AG04450 (cell line): ENCODE measurements around the gene ADORA1. TPM values are rescaled to one million over a fixed set of nuclear protein-coding genes. Genes with fewer than 3 reads are reported as not detected.

Experiments used
- CTCF ChIA-PET: fragments of 300-600, 350-600 bp; formaldehyde crosslinking; extraction: SDS; loops from one replicate; lab custom pipeline; 2022; ENCODE audit warnings: antibody characterized with exemption, inconsistent platforms; lab: Charles Lee
- POLR2A ChIA-PET: fragments of 350-600 bp; formaldehyde crosslinking; extraction: SDS; loops from one replicate; lab custom pipeline; 2021; ENCODE audit warnings: antibody characterized with exemption, inconsistent platforms; lab: Yijun Ruan, JAX
- DNase-seq: peaks from one replicate; pipeline ENCODE4 v3.0.0-alpha.2; 2011; ENCODE audit warnings: low read depth, low spot score
- H3K27ac ChIP-seq: one replicate; pipeline ENCODE4 v1.5.1; 2012; ENCODE audit warnings: low read depth, low read length, control low read depth
- H3K27me3 ChIP-seq: one replicate; pipeline ENCODE4 v1.6.0; 2012; ENCODE audit warnings: low read length; ENCODE audit not compliant: control insufficient read depth, insufficient read depth
- H3K4me3 ChIP-seq: 2 replicates; pipeline ENCODE4 v1.5.1; 2011; ENCODE audit warnings: mild to moderate bottlenecking, low read depth, low read length, control low read depth
- H3K9me3 ChIP-seq: 2 replicates; pipeline ENCODE4 v1.5.1; 2012; ENCODE audit warnings: low read length; ENCODE audit not compliant: control insufficient read depth, insufficient read depth
- polyA plus RNA-seq: library from polyadenylated mRNA; depleted of rRNA; stranded (reverse); fragments of >200 nt; gene quantifications from 2 replicates; pipeline ENCODE4 v1.2.3, GENCODE V29; 2011
- TF ChIP-seq, protein P1 (sequence below): IDR thresholded peaks from 2 replicates; pipeline ENCODE4 v1.5.1; 2011; ENCODE audit warnings: low read depth, low read length, control low read depth, inconsistent platforms

ADORA1 gene
- polyA plus RNA-seq, 1 experiment: 1.7 TPM

- Histone ChIP-seq H3K27me3 (peaks cover 44% of the 10 kb centered on the region), H3K27ac (no peak overlapping the region), H3K9me3 (no peaks in the 10 kb centered on the region; the same call in 1 of the 2 replicates), H3K4me3 (no peak overlapping the region)
- TF ChIP-seq, protein P1, sequence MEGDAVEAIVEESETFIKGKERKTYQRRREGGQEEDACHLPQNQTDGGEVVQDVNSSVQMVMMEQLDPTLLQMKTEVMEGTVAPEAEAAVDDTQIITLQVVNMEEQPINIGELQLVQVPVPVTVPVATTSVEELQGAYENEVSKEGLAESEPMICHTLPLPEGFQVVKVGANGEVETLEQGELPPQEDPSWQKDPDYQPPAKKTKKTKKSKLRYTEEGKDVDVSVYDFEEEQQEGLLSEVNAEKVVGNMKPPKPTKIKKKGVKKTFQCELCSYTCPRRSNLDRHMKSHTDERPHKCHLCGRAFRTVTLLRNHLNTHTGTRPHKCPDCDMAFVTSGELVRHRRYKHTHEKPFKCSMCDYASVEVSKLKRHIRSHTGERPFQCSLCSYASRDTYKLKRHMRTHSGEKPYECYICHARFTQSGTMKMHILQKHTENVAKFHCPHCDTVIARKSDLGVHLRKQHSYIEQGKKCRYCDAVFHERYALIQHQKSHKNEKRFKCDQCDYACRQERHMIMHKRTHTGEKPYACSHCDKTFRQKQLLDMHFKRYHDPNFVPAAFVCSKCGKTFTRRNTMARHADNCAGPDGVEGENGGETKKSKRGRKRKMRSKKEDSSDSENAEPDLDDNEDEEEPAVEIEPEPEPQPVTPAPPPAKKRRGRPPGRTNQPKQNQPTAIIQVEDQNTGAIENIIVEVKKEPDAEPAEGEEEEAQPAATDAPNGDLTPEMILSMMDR: no peak
- POLR2A ChIA-PET: no interaction called here
- DNase-seq: no peak
- CTCF ChIA-PET: interaction anchor here (1.3 to 3.7 kb wide), 3 partner anchors 14 to 155 kb away, joined by 4 to 23 read pairs (median 6); no protein-coding TSS in a partner anchor
Measured at GRCh38 chr1:203112475-203112874, 15.1 kb upstream of the ADORA1 start.

DNA sequence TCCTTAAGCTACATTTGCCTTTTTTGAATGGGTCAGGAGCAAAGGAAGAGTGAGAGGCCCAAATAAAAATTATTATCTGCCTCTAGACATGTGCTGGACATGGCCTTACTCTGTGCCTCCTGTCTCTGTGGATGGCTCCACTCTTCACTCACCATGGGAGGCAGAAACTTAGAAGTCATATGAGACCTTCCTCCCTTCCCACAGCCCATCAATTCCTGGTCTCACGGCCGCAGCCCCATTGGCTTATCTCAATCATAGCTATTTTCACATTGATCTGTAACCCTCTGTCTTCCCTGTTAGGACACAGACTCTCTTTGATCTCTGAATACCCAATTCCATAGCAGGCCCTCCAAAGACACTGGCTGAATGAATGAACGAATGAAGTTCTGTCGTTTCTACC lies 14.2 kb upstream of the ADORA1 start:
- ChIA-PET POLR2A (no interaction called here), CTCF (interaction anchor here (0.9 to 3.7 kb wide), 4 partner anchors 13 to 156 kb away, joined by 4 to 23 read pairs (median 5); no protein-coding TSS in a partner anchor)
- no peaks in the 10 kb centered on the region; the same call in 1 of the 2 replicates for H3K9me3 ChIP-seq
- no peak for DNase-seq
- peaks cover 45% of the 10 kb centered on the region for H3K27me3 ChIP-seq
- TF ChIP-seq, protein P1: no peak
- H3K4me3 ChIP-seq: no peak overlapping the region
- H3K27ac ChIP-seq: no peak overlapping the region

DNA sequence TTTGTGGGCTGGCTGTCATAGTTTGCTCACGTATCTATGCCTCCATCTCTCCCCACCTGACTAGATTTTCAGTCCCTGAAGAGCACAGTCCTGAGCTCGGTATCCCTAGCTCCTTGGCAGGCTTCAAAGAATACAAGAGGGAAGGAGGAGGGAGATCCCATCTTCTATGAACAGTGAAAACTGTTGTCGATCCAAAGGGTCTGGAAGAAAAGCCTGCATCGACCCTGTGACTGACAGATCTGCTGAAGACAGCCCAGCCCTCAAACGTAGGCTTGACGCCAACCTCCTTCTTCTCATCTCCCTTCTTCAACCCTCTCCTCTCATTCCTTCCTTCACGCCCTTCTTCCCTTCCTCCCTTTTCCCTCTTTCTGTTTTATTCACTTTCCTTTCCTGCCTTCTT lies 13.3 kb upstream of the ADORA1 start:
- Histone ChIP-seq H3K27me3 (peaks cover 45% of the 10 kb centered on the region), H3K4me3 (no peak overlapping the region), H3K9me3 (no peaks in the 10 kb centered on the region; the same call in 1 of the 2 replicates), H3K27ac (no peak overlapping the region)
- TF ChIP-seq, protein P1: no peak
- POLR2A ChIA-PET: no interaction called here
- DNase-seq: no peak
- CTCF ChIA-PET: interaction anchor here (0.9 to 3.7 kb wide), 3 partner anchors 12 to 155 kb away, joined by 4 to 23 read pairs (median 4); no protein-coding TSS in a partner anchor

DNA sequence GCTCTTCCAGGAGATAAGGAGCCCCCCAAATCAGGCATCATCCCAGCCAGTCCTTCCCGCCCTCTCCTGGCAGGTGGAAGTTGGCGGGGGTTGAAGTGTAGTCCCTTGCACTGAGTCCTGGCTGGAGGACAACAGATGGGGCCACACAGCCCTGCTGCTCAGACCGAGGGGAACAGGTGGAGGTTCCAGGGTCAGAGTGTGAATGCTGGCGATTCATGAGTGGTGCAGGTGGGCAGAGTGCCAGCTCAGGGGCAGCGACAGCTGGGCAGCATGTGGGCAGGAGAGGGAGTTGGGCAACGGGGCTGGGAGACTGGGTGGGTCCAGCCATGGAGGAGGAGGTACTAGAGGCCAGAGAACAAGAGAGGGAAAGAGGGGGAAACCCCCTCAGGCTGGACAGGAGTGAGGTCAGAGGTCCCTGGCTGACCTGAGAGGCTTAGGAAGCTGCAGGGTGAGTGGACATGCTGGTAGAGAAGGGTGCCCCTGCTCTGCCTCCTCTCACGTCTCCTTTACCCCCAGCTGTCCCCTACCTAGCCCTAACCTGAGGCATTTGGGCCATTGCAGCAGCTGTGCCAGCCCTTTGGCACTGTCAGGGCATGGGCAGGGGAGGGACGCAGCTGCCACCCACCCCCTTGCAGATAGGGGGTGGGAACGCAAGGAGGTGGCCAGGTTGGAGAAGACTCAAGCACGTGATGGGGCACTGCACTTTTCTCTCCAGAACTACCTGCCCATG lies 11.3 kb upstream of the ADORA1 start:
- Histone ChIP-seq H3K27me3 (peaks cover 44% of the 10 kb centered on the region), H3K9me3 (no peaks in the 10 kb centered on the region; the same call in 1 of the 2 replicates), H3K27ac (no peak overlapping the region), H3K4me3 (no peak overlapping the region)
- no peak for DNase-seq
- TF ChIP-seq, protein P1: no peak
- ChIA-PET CTCF (interaction anchor here (2.1 to 10.6 kb wide), 4 partner anchors 11 to 154 kb away, joined by 13 to 253 read pairs (median 94); partner anchors contain the start of gene ADORA1), POLR2A (no interaction called here)
